GM23338 (cell line): ENCODE data around the gene TPM1. TPM values are rescaled to one million over a fixed set of nuclear protein-coding genes. Genes with fewer than 3 reads are reported as not detected.

Experiments used
- ATAC-seq: fragments of 200-7000 bp; cut with Tn5 transposase; 3 replicates; pipeline ENCODE4 v1.9.1; 2020
- DNase-seq: peaks from one replicate; pipeline ENCODE4 v3.0.0-alpha.2; 2015; ENCODE audit warnings: low spot score
- H2AFZ ChIP-seq: fragments of 200-600 bp; sonication (generic); 2 replicates; pipeline ENCODE4 v1.8.0; 2016; ENCODE audit warnings: antibody characterized with exemption, mild to moderate bottlenecking, moderate library complexity
- H3F3A ChIP-seq: fragments of 200-600 bp; sonication (generic); replicated peaks from 2 replicates; pipeline ENCODE4 v1.8.0; 2017; ENCODE audit warnings: antibody characterized with exemption, mixed run types, low read depth
- H3K27ac ChIP-seq: fragments of 200-600 bp; sonication (generic); 2 replicates; pipeline ENCODE4 v1.6.1; 2016; ENCODE audit warnings: low read depth
- H3K27me3 ChIP-seq: fragments of 200-600 bp; sonication (generic); 2 replicates; pipeline ENCODE4 v1.8.0; 2016; ENCODE audit warnings: mild to moderate bottlenecking, mixed run types, moderate library complexity; ENCODE audit not compliant: insufficient read depth
- H3K36me3 ChIP-seq: fragments of 200-600 bp; sonication (generic); 2 replicates; pipeline ENCODE4 v1.8.0; 2016; ENCODE audit warnings: mild to moderate bottlenecking; ENCODE audit not compliant: insufficient read depth
- H3K4me1 ChIP-seq: fragments of 200-600 bp; sonication (generic); 2 replicates; pipeline ENCODE4 v1.8.0; 2016; ENCODE audit warnings: mild to moderate bottlenecking, moderate library complexity; ENCODE audit not compliant: insufficient read depth
- H3K4me2 ChIP-seq: fragments of 200-600 bp; sonication (generic); 2 replicates; pipeline ENCODE4 v1.7.1; 2017; ENCODE audit warnings: mixed run types
- H3K4me3 ChIP-seq: fragments of 200-600 bp; sonication (generic); 2 replicates; pipeline ENCODE4 v1.6.1; 2016; ENCODE audit warnings: mixed run types
- H3K79me2 ChIP-seq: fragments of 200-600 bp; sonication (generic); replicated peaks from 2 replicates; pipeline ENCODE4 v1.8.0; 2017; ENCODE audit warnings: mild to moderate bottlenecking; ENCODE audit not compliant: insufficient read depth
- H3K9me2 ChIP-seq: fragments of 200-600 bp; sonication (generic); 2 replicates; pipeline ENCODE4 v1.8.0; 2017; ENCODE audit not compliant: insufficient read depth
- H4K20me1 ChIP-seq: fragments of 200-600 bp; sonication (generic); replicated peaks from 2 replicates; pipeline ENCODE4 v1.8.0; 2017; ENCODE audit warnings: mild to moderate bottlenecking; ENCODE audit not compliant: insufficient read depth
- H3K27ac Mint-ChIP-seq: 2 replicates; pipeline ENCODE4 v1.8.0; 2020; ENCODE audit warnings: inconsistent platforms, mild to moderate bottlenecking, moderate library complexity, mixed read lengths
- H3K27me3 Mint-ChIP-seq: 3 replicates; pipeline ENCODE4 v1.8.0; 2022; ENCODE audit warnings: low read depth, mild to moderate bottlenecking, moderate library complexity, mixed read lengths, inconsistent platforms; ENCODE audit not compliant: insufficient read depth, poor library complexity
- H3K36me3 Mint-ChIP-seq: 3 replicates; pipeline ENCODE4 v1.8.0; 2021; ENCODE audit warnings: low read depth, mild to moderate bottlenecking, inconsistent platforms, moderate library complexity, mixed read lengths
- H3K4me1 Mint-ChIP-seq: 3 replicates; pipeline ENCODE4 v1.8.0; 2020; ENCODE audit warnings: mild to moderate bottlenecking, inconsistent platforms, mixed read lengths
- H3K4me3 Mint-ChIP-seq: 3 replicates; pipeline ENCODE4 v1.8.0; 2021; ENCODE audit warnings: moderate library complexity, mild to moderate bottlenecking, inconsistent platforms, mixed read lengths
- H3K9me3 Mint-ChIP-seq: 3 replicates; pipeline ENCODE4 v1.8.0; 2020; ENCODE audit warnings: moderate library complexity, mild to moderate bottlenecking, inconsistent platforms, mixed read lengths
- CREB1 ChIP-seq: fragments of 250-450 bp; sonication (Bioruptor Pico); IDR thresholded peaks from 2 replicates; pipeline ENCODE4 v1.5.0; 2020; ENCODE audit warnings: low read depth, mild to moderate bottlenecking, moderate library complexity
- ETS1 ChIP-seq: IDR thresholded peaks from 2 replicates; pipeline ENCODE4 v1.6.1; 2016; ENCODE audit warnings: antibody characterized with exemption
- JUNB ChIP-seq: IDR thresholded peaks from one replicate; pipeline ENCODE4 v1.6.1; 2016; ENCODE audit warnings: antibody characterized with exemption; ENCODE audit not compliant: unreplicated experiment
- NANOG ChIP-seq: IDR thresholded peaks from 2 replicates; pipeline ENCODE4 v1.6.1; 2016; ENCODE audit warnings: antibody characterized with exemption, borderline replicate concordance
- POLR2AphosphoS5 ChIP-seq: IDR thresholded peaks from 2 replicates; pipeline ENCODE4 v1.6.1; 2016; ENCODE audit warnings: antibody characterized with exemption, low read depth
- REST ChIP-seq: IDR thresholded peaks from one replicate; pipeline ENCODE4 v1.6.1; 2018; ENCODE audit warnings: antibody characterized with exemption; ENCODE audit not compliant: unreplicated experiment
- STAT1 ChIP-seq: IDR thresholded peaks from one replicate; pipeline ENCODE4 v1.6.1; 2016; ENCODE audit warnings: antibody characterized with exemption; ENCODE audit not compliant: unreplicated experiment
- ZNF114 ChIP-seq: fragments of 250-450 bp; sonication (Bioruptor Pico); IDR thresholded peaks from 2 replicates; pipeline ENCODE4 v1.5.0; 2020; ENCODE audit warnings: mild to moderate bottlenecking, moderate library complexity
- ZNF331 ChIP-seq: fragments of 250-450 bp; sonication (Bioruptor Pico); IDR thresholded peaks from 2 replicates; pipeline ENCODE4 v1.5.0; 2020; ENCODE audit warnings: low read depth, mild to moderate bottlenecking, moderate library complexity
- ZNF462 ChIP-seq: fragments of 250-450 bp; sonication (Bioruptor Pico); IDR thresholded peaks from 2 replicates; pipeline ENCODE4 v1.5.0; 2020; ENCODE audit warnings: mild to moderate bottlenecking, moderate library complexity
- polyA plus RNA-seq: library from polyadenylated mRNA; unstranded; fragments of >200 nt; fragmentation: Nextera tagmentation; extraction: Ambion mirVana; gene quantifications from 2 replicates; pipeline ENCODE4 v1.2.1, GENCODE V29; 2016
- total RNA-seq: library from RNA; depleted of rRNA; stranded (reverse); fragments of >200 nt; shearing (Covaris generic); gene quantifications from 2 replicates; pipeline ENCODE4 v1.2.3, GENCODE V29; 2014

Gene TPM1
- total and polyA plus RNA-seq, 2 experiments from 2014 or later: 449 to 913 TPM

- Histone ChIP-seq H3F3A (peaks cover 22% of the 10 kb centered on the region), H3K27me3 (0 out of 2 replicates have a peak, but pooled peaks cover 6% of the 10 kb centered on the region), H4K20me1 (peaks cover 13% of the 10 kb centered on the region; the same call in 1 of the 2 replicates), H3K4me3 (peak overlapping the region; percentile 85), H3K9me2 (no peaks in the 10 kb centered on the region), H3K36me3 (peaks cover 18% of the 10 kb centered on the region; the same call in 1 of the 2 replicates), H3K79me2 (peaks cover 29% of the 10 kb centered on the region), H3K4me1 (peaks cover 46% of the 10 kb centered on the region), H2AFZ (no peak overlapping the region), H3K27ac (peak overlapping the region; percentile 78), H3K4me2 (peak overlapping the region; percentile 93)
- H3K9me3 Mint-ChIP-seq: no peaks in the 10 kb centered on the region; the same call in 2 of the 3 replicates
- peak overlapping the region; percentile 90; the same call in 1 of the 2 replicates for H3K27ac Mint-ChIP-seq
- peaks cover 43% of the 10 kb centered on the region for H3K27me3 Mint-ChIP-seq
- ATAC-seq: no peak
- DNase-seq: peak; percentile 87
- H3K4me1 Mint-ChIP-seq: peaks cover 66% of the 10 kb centered on the region
- peak overlapping the region; percentile 98 for H3K4me3 Mint-ChIP-seq
- peaks cover 56% of the 10 kb centered on the region for H3K36me3 Mint-ChIP-seq
- TF ChIP-seq POLR2AphosphoS5 (peak; percentile 9; the same call in 1 of the 2 replicates), ZNF114 (CRISPR knock-in tag) (no peak)
These were observed 2.3 kb downstream of the TPM1 start for GRCh38 chr15:63044645-63045464.

GRCh38 chr15:63045465-63045840 is 2.9 kb downstream of the TPM1 start:
- peak overlapping the region; percentile 85 for H3K4me3 ChIP-seq
- H3K79me2 ChIP-seq: peaks cover 35% of the 10 kb centered on the region
- Mint-ChIP-seq H3K36me3 (peaks cover 62% of the 10 kb centered on the region), H3K27ac (peak overlapping the region; percentile 90; the same call in 1 of the 2 replicates), H3K4me3 (peak overlapping the region; percentile 98), H3K9me3 (no peaks in the 10 kb centered on the region; the same call in 2 of the 3 replicates), H3K4me1 (peaks cover 67% of the 10 kb centered on the region), H3K27me3 (peaks cover 43% of the 10 kb centered on the region)
- H3K4me1 ChIP-seq: peaks cover 50% of the 10 kb centered on the region
- peak; percentile 33 for DNase-seq
- peak overlapping the region; percentile 93 for H3K4me2 ChIP-seq
- H3K36me3 ChIP-seq: peaks cover 18% of the 10 kb centered on the region; the same call in 1 of the 2 replicates
- peaks cover 16% of the 10 kb centered on the region; the same call in 1 of the 2 replicates for H4K20me1 ChIP-seq
- peak overlapping the region; percentile 78 for H3K27ac ChIP-seq
- no peak for ATAC-seq
- peaks cover 22% of the 10 kb centered on the region for H3F3A ChIP-seq
- no peak overlapping the region for H2AFZ ChIP-seq
- no peaks in the 10 kb centered on the region for H3K9me2 ChIP-seq
- 0 out of 2 replicates have a peak, but pooled peaks cover 6% of the 10 kb centered on the region for H3K27me3 ChIP-seq
- TF ChIP-seq CREB1 (CRISPR knock-in tag) (no peak), ETS1 (no peak), JUNB (no peak), ZNF114 (CRISPR knock-in tag) (no peak), ZNF462 (CRISPR knock-in tag) (no peak), ZNF331 (CRISPR knock-in tag) (no peak), STAT1 (no peak), NANOG (no peak), REST (no peak)
